GM10266 (cell line): Measurements from ENCODE around the gene CAMK1.

Source experiments
- DNase-seq: peaks from one replicate; pipeline ENCODE4 v3.0.0; 2012; ENCODE audit errors: extremely low spot score
- CTCF ChIP-seq: IDR thresholded peaks from 2 replicates; pipeline ENCODE4 v1.5.1; 2012; ENCODE audit warnings: mild to moderate bottlenecking, low read depth; ENCODE audit not compliant: control insufficient read depth, insufficient read depth; ENCODE audit errors: missing control alignments

CAMK1 gene

GRCh38 chr3:9749645-9750555 is 19.8 kb downstream of the CAMK1 start, which contains the start of gene OGG1:
Gene OGG1, plus strand, starts transcription at chr3:9749952. Its CDS starts 335 bp downstream, at chr3:9750287.
- DNase-seq: peak; percentile 95
- no peak for TF ChIP-seq CTCF

GRCh38 chr3:9749296-9749644 is 20.5 kb downstream of the CAMK1 start:
- DNase-seq: no peak
- no peak for TF ChIP-seq CTCF

GRCh38 chr3:9748031-9748430 is 21.7 kb downstream of the CAMK1 start:
- TF ChIP-seq CTCF: no peak
- no peak for DNase-seq

- DNase-seq: no peak
- TF ChIP-seq CTCF: no peak
These were observed 22.5 kb downstream of the CAMK1 start for GRCh38 chr3:9747267-9747666.

- no peak for DNase-seq
- TF ChIP-seq CTCF: no peak
These were observed 23.4 kb downstream of the CAMK1 start for GRCh38 chr3:9746330-9746729.

- no peak for TF ChIP-seq CTCF
- no peak for DNase-seq
These were observed 24.2 kb downstream of the CAMK1 start for GRCh38 chr3:9745521-9745920.

- DNase-seq: no peak
- no peak for TF ChIP-seq CTCF
These were observed 25.6 kb downstream of the CAMK1 start for GRCh38 chr3:9744162-9744561.
